GM23338 (cell line): Measurements from ENCODE around the gene VPS13A.

Experiments used
- EZH2 ChIP-seq: fragments of 200-600 bp; sonication (generic); IDR thresholded peaks from one replicate; pipeline ENCODE4 v1.8.0; 2017; ENCODE audit warnings: antibody characterized with exemption, mild to moderate bottlenecking, low read depth; ENCODE audit not compliant: unreplicated experiment
- EZH2phosphoT487 ChIP-seq: fragments of 200-600 bp; sonication (generic); IDR thresholded peaks from one replicate; pipeline ENCODE4 v1.8.1; 2018; ENCODE audit warnings: antibody characterized with exemption; ENCODE audit not compliant: unreplicated experiment
- JUNB ChIP-seq: IDR thresholded peaks from one replicate; pipeline ENCODE4 v1.6.1; 2016; ENCODE audit warnings: antibody characterized with exemption; ENCODE audit not compliant: unreplicated experiment
- ZNF114 ChIP-seq: fragments of 250-450 bp; sonication (Bioruptor Pico); IDR thresholded peaks from 2 replicates; pipeline ENCODE4 v1.5.0; 2020; ENCODE audit warnings: mild to moderate bottlenecking, moderate library complexity
- TF ChIP-seq, protein P1 (sequence below), 2 experiments: fragments of 200-600 bp in 1 of 2; sonication (generic) in 1 of 2; conservative IDR thresholded peaks; 2 replicates each; pipeline versions ENCODE4 v1.5.1 to v1.6.1; 2016 to 2017; ENCODE audit warnings: antibody characterized with exemption in 2 of 2, low read depth in 2 of 2, mild to moderate bottlenecking in 2 of 2, moderate library complexity in 1 of 2

DNA sequence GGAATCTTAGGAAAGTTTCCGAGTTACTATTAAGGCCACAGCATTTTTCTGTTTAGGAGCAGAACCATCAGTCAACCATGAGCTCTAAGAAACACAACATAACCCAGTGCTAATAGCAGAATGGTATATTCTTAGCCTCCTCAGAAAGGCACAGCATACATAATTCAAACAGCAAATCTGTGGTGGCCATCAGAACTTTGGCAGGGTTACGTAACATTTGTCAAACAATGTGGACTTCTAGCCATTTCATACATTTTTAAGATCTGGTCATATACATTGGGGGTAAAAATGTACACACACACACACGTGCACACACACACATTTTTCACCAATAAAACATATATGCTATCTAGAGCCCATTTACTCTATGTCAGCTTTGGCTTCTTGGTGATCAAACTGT is 245.6 kb downstream of the VPS13A start:
- no peak for TF ChIP-seq EZH2
- TF ChIP-seq JUNB: no peak
- TF ChIP-seq, protein P1, sequence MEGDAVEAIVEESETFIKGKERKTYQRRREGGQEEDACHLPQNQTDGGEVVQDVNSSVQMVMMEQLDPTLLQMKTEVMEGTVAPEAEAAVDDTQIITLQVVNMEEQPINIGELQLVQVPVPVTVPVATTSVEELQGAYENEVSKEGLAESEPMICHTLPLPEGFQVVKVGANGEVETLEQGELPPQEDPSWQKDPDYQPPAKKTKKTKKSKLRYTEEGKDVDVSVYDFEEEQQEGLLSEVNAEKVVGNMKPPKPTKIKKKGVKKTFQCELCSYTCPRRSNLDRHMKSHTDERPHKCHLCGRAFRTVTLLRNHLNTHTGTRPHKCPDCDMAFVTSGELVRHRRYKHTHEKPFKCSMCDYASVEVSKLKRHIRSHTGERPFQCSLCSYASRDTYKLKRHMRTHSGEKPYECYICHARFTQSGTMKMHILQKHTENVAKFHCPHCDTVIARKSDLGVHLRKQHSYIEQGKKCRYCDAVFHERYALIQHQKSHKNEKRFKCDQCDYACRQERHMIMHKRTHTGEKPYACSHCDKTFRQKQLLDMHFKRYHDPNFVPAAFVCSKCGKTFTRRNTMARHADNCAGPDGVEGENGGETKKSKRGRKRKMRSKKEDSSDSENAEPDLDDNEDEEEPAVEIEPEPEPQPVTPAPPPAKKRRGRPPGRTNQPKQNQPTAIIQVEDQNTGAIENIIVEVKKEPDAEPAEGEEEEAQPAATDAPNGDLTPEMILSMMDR (conservative IDR thresholded peaks at IDR 0.05; ENCODE audit: low read depth in 2 of 2): no peak
- no peak for TF ChIP-seq ZNF114
- no peak for TF ChIP-seq EZH2phosphoT487
